Fibroblast of villous mesenchyme (primary cell): Measurements from ENCODE around the gene ATP11A. TPM values are rescaled to one million over a fixed set of nuclear protein-coding genes. Genes with fewer than 3 reads are reported as not detected.

Source experiments
- DNase-seq: peaks from one replicate; pipeline ENCODE4 v3.0.0-alpha.2; 2010; ENCODE audit warnings: low read depth
- H3K4me3 ChIP-seq: 2 replicates; pipeline ENCODE4 v1.5.1; 2011; ENCODE audit warnings: low read depth, mild to moderate bottlenecking, low read length
- CTCF ChIP-seq: IDR thresholded peaks from 2 replicates; pipeline ENCODE4 v1.5.1; 2012; ENCODE audit warnings: low read depth, mild to moderate bottlenecking, low read length; ENCODE audit not compliant: insufficient read depth
- total RNA-seq: library from RNA; depleted of rRNA; stranded (reverse); fragments of >200 nt; gene quantifications from 2 replicates; pipeline ENCODE4 v1.2.3, GENCODE V29; 2012

The ATP11A gene
- total RNA-seq, 1 donor, result 6.9 TPM

GRCh38 chr13:112911285-112911701, 221.5 kb downstream of the ATP11A start:
- H3K4me3 ChIP-seq, result no peak overlapping the region
- no peak for DNase-seq
- TF ChIP-seq CTCF, result no peak

- DNase-seq, result no peak
- TF ChIP-seq CTCF, result no peak
- no peak overlapping the region for H3K4me3 ChIP-seq
Observed at GRCh38 chr13:112911883-112912282, 222.0 kb downstream of the ATP11A start.

GRCh38 chr13:112912726-112913440, 223.0 kb downstream of the ATP11A start:
- DNase-seq, result no peak
- no peak overlapping the region for H3K4me3 ChIP-seq
- no peak for TF ChIP-seq CTCF

- DNase-seq, result no peak
- no peak for TF ChIP-seq CTCF
- H3K4me3 ChIP-seq, result no peak overlapping the region
Observed at GRCh38 chr13:112916296-112916695, 226.5 kb downstream of the ATP11A start.

GRCh38 chr13:112917056-112917664, 227.3 kb downstream of the ATP11A start:
- H3K4me3 ChIP-seq, result no peak overlapping the region
- no peak for DNase-seq
- TF ChIP-seq CTCF, result no peak

GRCh38 chr13:112917737-112918136, 227.9 kb downstream of the ATP11A start:
- no peak for TF ChIP-seq CTCF
- no peak overlapping the region for H3K4me3 ChIP-seq
- no peak for DNase-seq

- TF ChIP-seq CTCF, result no peak
- no peak overlapping the region for H3K4me3 ChIP-seq
- no peak for DNase-seq
Observed at GRCh38 chr13:112918266-112918665, 228.4 kb downstream of the ATP11A start.
